Hematopoietic multipotent progenitor cell (in vitro differentiated cells): ENCODE results near the gene GPRASP1. TPM values are rescaled to one million over a fixed set of nuclear protein-coding genes. Genes with fewer than 3 reads are reported as not detected.

ENCODE experiments used
- small RNA-seq: library from RNA; depleted of rRNA; stranded (forward); fragments of <200 nt; gene quantifications from one replicate; pipeline ENCODE3, GENCODE V24; 2012
- total RNA-seq: library from RNA; depleted of rRNA; stranded (reverse); fragments of >200 nt; gene quantifications from one replicate; pipeline ENCODE4 v1.2.3, GENCODE V29; 2012

Gene GPRASP1
- total RNA-seq, 1 donor, result 3.5 TPM

Small RNA genes within 50 kb of the gene (small RNA-seq; reads per million reads assigned to genes)
- gene RNU6-589P, result not detected

Other genes with a start within 250 kb of the GPRASP1 start
- not detected for gene NXF2B, start 211.5 kb upstream of the GPRASP1 start, total RNA-seq
- not detected for gene TCP11X2, start 179.7 kb upstream of the GPRASP1 start, total RNA-seq
- under 0.01 TPM for gene TMSB15A, start 134.7 kb upstream of the GPRASP1 start, total RNA-seq
- gene ARMCX5, start 52.0 kb upstream of the GPRASP1 start, total RNA-seq, result 17.8 TPM
- gene GPRASP2, start 61.0 kb downstream of the GPRASP1 start, total RNA-seq, result 3.8 TPM
- 1.6 TPM for gene GPRASP3, start 69.3 kb downstream of the GPRASP1 start, total RNA-seq